SU-DHL-6 (cell line): Measurements from ENCODE around the gene CLPTM1L.
"Not testable (repeated sequence)": the region's sequence is repeated elsewhere in the genome, so short reads cannot be mapped to it uniquely, and the experiment has no call there.

Source experiments
- CTCF ChIP-seq: fragments of 200-600 bp; sonication (generic); IDR thresholded peaks from one replicate; pipeline ENCODE4 v1.5.1; 2017; ENCODE audit warnings: antibody characterized with exemption, mild to moderate bottlenecking, low read length, moderate library complexity; ENCODE audit not compliant: insufficient read depth, poor library complexity, severe bottlenecking
- EZH2phosphoT487 ChIP-seq: fragments of 200-600 bp; sonication (generic), shearing (Covaris generic); conservative IDR thresholded peaks from 2 replicates; pipeline ENCODE4 v1.6.1; 2018; ENCODE audit warnings: mild to moderate bottlenecking, antibody characterized with exemption, low read length, moderate library complexity, mixed read lengths

GRCh38 chr5:1371972-1372342 is 27.1 kb upstream of the CLPTM1L start:
- not testable (repeated sequence) for TF ChIP-seq CTCF, EZH2phosphoT487
